CD4-positive, alpha-beta memory T cell (primary cell): ENCODE data around the gene PTHLH. TPM values are rescaled to one million over a fixed set of nuclear protein-coding genes. Genes with fewer than 3 reads are reported as not detected.
A peak's percentile ranks its signal among the peaks of the same experiment; 100 is the strongest.

ENCODE experiments used
- CTCF ChIA-PET: fragments of 350-600 bp; sonication (Branson Sonifier 250); formaldehyde crosslinking; loops from one replicate; lab custom pipeline; 2021; ENCODE audit warnings: inconsistent platforms; ENCODE audit not compliant: partially characterized antibody; lab: Charles Lee
- POLR2A ChIA-PET: fragments of 350-600 bp; sonication (Branson Sonifier 250); formaldehyde crosslinking; loops from one replicate; lab custom pipeline; 2021; ENCODE audit not compliant: partially characterized antibody; lab: Charles Lee
- DNase-seq, 5 donors: peaks; one replicate each; pipeline versions ENCODE4 v3.0.0 to v3.0.0-alpha.2; 2020 to 2022; ENCODE audit warnings: mixed read lengths in 1 of 5
- H3K27ac ChIP-seq: one replicate; pipeline ENCODE4 v1.7.0; 2013; ENCODE audit warnings: low read depth, low read length
- H3K27me3 ChIP-seq: 2 replicates; pipeline ENCODE4 v1.7.0; 2013; ENCODE audit warnings: mild to moderate bottlenecking, low read length, moderate library complexity; ENCODE audit not compliant: insufficient read depth
- H3K36me3 ChIP-seq: 2 replicates; pipeline ENCODE4 v1.7.0; 2013; ENCODE audit warnings: mild to moderate bottlenecking, low read length, moderate library complexity; ENCODE audit not compliant: insufficient read depth
- H3K4me1 ChIP-seq: 2 replicates; pipeline ENCODE4 v1.7.0; 2013; ENCODE audit warnings: mild to moderate bottlenecking, low read length, moderate library complexity; ENCODE audit not compliant: insufficient read depth
- H3K4me3 ChIP-seq, 2 donors: one replicate each; pipeline ENCODE4 v1.7.0; 2013; ENCODE audit warnings: low read length in 2 of 2, mild to moderate bottlenecking in 1 of 2
- H3K9me3 ChIP-seq, 2 donors: one replicate each; pipeline ENCODE4 v1.7.0; 2013; ENCODE audit warnings: low read length in 2 of 2, control low read depth in 1 of 2; ENCODE audit not compliant: control insufficient read depth in 1 of 2
- H3K27ac Mint-ChIP-seq, 7 donors: one replicate each; pipeline ENCODE4 v1.8.0; 2020 to 2021; ENCODE audit warnings: mixed read lengths in 7 of 7, mild to moderate bottlenecking in 6 of 7, inconsistent platforms in 3 of 7, moderate library complexity in 3 of 7
- H3K27me3 Mint-ChIP-seq, 2 donors: one replicate each; pipeline ENCODE4 v1.8.0; 2020 to 2021; ENCODE audit warnings: mixed read lengths in 2 of 2
- H3K36me3 Mint-ChIP-seq, 2 donors: one replicate each; pipeline ENCODE4 v1.8.0; 2020 to 2021; ENCODE audit warnings: mixed read lengths in 2 of 2, inconsistent platforms in 1 of 2, mild to moderate bottlenecking in 1 of 2
- H3K4me1 Mint-ChIP-seq, 4 donors: one replicate each; pipeline ENCODE4 v1.8.0; 2020 to 2021; ENCODE audit warnings: mixed read lengths in 4 of 4, mild to moderate bottlenecking in 1 of 4
- H3K4me3 Mint-ChIP-seq, 8 donors: one replicate each; pipeline ENCODE4 v1.8.0; 2020 to 2021; ENCODE audit warnings: mixed read lengths in 8 of 8, mild to moderate bottlenecking in 7 of 8, moderate library complexity in 6 of 8, inconsistent platforms in 3 of 8
- H3K9me3 Mint-ChIP-seq, 8 donors: one replicate each; pipeline ENCODE4 v1.8.0; 2020 to 2021; ENCODE audit warnings: mixed read lengths in 8 of 8, mild to moderate bottlenecking in 5 of 8, inconsistent platforms in 3 of 8, moderate library complexity in 1 of 8
- intact Hi-C: fragments of 100-400 bp; cut with micrococcal nuclease; formaldehyde crosslinking; loops from one replicate; pipeline ENCODE4 v1.15.1; 2023
- polyA plus RNA-seq, 2 donors: library from polyadenylated mRNA; unstranded; fragments of 300-500 nt; fragmentation: Illumina TruSeq; gene quantifications; one replicate each; pipeline ENCODE4 v1.2.3, GENCODE V29; 2021
- total RNA-seq, 2 experiments: library from RNA; stranded (reverse); gene quantifications; one replicate each; pipeline ENCODE4 v1.2.3, GENCODE V29; 2021

PTHLH gene
- total and polyA plus RNA-seq, 4 experiments from 2014 or later, result not detected

- Histone ChIP-seq H3K36me3 (no peaks in the 10 kb centered on the region), H3K4me3 (no peak overlapping the region), H3K27ac (no peak overlapping the region), H3K27me3 (no peaks in the 10 kb centered on the region), H3K9me3 (no peaks in the 10 kb centered on the region), H3K4me1 (no peaks in the 10 kb centered on the region)
- no peak for DNase-seq
- intact Hi-C loops, result no loop called here
- peaks cover 0 to 2% of the 10 kb centered on the region in 2 donors for H3K36me3 Mint-ChIP-seq
- POLR2A ChIA-PET, result no interaction called here
- H3K27ac Mint-ChIP-seq, result no peak overlapping the region
- peaks cover 4% of the 10 kb centered on the region in 2 donors for H3K27me3 Mint-ChIP-seq
- no peak overlapping the region for H3K4me3 Mint-ChIP-seq
- CTCF ChIA-PET, result no interaction called here
- H3K9me3 Mint-ChIP-seq, result peaks cover 0 to 8% (median under 1%) of the 10 kb centered on the region in 8 donors
- H3K4me1 Mint-ChIP-seq, result no peaks in the 10 kb centered on the region
These were observed 37.5 kb upstream of the PTHLH start for GRCh38 chr12:28010036-28010435.

GRCh38 chr12:27999970-28000369, 27.4 kb upstream of the PTHLH start:
- Histone ChIP-seq H3K27ac (no peak overlapping the region), H3K4me3 (no peak overlapping the region), H3K4me1 (no peaks in the 10 kb centered on the region), H3K36me3 (no peaks in the 10 kb centered on the region), H3K27me3 (no peaks in the 10 kb centered on the region), H3K9me3 (no peaks in the 10 kb centered on the region)
- Mint-ChIP-seq H3K4me1 (no peaks in the 10 kb centered on the region), H3K27me3 (no peaks in the 10 kb centered on the region), H3K36me3 (no peaks in the 10 kb centered on the region), H3K27ac (no peak overlapping the region), H3K4me3 (no peak overlapping the region), H3K9me3 (peaks cover 0 to 4% (median 0%) of the 10 kb centered on the region in 8 donors)
- no peak for DNase-seq
- ChIA-PET POLR2A (no interaction called here), CTCF (no interaction called here)
- intact Hi-C loops, result no loop called here

- Histone ChIP-seq H3K27me3 (no peaks in the 10 kb centered on the region), H3K4me3 (no peak overlapping the region), H3K27ac (no peak overlapping the region), H3K9me3 (no peaks in the 10 kb centered on the region), H3K36me3 (no peaks in the 10 kb centered on the region), H3K4me1 (no peaks in the 10 kb centered on the region)
- Mint-ChIP-seq H3K9me3 (peaks cover 0 to 4% (median 0%) of the 10 kb centered on the region in 8 donors), H3K27ac (no peak overlapping the region), H3K4me1 (no peaks in the 10 kb centered on the region), H3K4me3 (no peak overlapping the region), H3K36me3 (no peaks in the 10 kb centered on the region), H3K27me3 (no peaks in the 10 kb centered on the region)
- intact Hi-C loops, result no loop called here
- CTCF ChIA-PET, result no interaction called here
- POLR2A ChIA-PET, result no interaction called here
- no peak for DNase-seq
These were observed 27.0 kb upstream of the PTHLH start for GRCh38 chr12:27999521-27999920.

DNA sequence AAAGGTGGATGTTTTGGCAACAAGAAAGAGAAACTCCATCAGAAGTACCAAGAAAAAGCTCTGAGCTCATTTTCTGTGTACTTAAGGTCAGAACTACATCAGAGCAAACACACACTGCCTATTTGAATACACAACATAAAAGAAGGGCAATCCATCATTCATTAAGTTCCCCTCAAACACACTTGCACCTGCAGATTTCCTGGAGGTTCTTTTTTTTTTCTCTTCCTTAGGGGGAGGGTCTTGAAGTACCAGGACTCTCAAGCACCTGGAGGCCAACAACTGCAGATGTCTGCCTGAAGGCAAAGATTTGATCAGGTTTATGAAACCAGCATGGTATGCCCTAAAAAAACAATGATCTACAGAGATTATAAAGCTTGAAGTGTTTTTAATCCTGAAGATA, 26.1 kb upstream of the PTHLH start:
- no peaks in the 10 kb centered on the region for H3K27me3 Mint-ChIP-seq
- peaks cover 0 to 3% (median 0%) of the 10 kb centered on the region in 8 donors for H3K9me3 Mint-ChIP-seq
- ChIA-PET CTCF (no interaction called here), POLR2A (no interaction called here)
- Histone ChIP-seq H3K36me3 (no peaks in the 10 kb centered on the region), H3K4me1 (no peaks in the 10 kb centered on the region), H3K9me3 (no peaks in the 10 kb centered on the region), H3K4me3 (no peak overlapping the region), H3K27me3 (no peaks in the 10 kb centered on the region), H3K27ac (no peak overlapping the region)
- DNase-seq, result no peak
- no peak overlapping the region for H3K4me3 Mint-ChIP-seq
- intact Hi-C loops, result no loop called here
- H3K4me1 Mint-ChIP-seq, result no peaks in the 10 kb centered on the region
- no peaks in the 10 kb centered on the region for H3K36me3 Mint-ChIP-seq
- H3K27ac Mint-ChIP-seq, result no peak overlapping the region

DNA sequence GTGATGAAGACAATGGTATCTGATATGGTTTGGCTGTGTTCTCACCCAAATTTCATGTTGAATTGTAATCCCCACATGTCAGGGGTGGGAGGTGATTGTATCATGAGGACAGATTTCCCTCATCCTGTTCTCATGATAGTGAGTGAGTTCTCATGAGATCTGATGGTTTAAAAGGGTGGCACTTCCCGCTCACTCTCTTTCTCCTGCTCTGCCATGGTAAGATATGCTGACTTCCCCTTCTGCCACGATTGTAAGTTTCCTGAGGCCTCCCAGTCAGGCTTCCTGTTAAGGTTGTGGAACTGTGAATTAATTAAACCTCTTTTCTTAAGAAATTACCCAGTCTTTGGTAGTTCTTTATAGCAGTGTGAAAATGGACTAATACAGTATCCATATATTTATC, 25.6 kb upstream of the PTHLH start:
- no peaks in the 10 kb centered on the region for H3K27me3 ChIP-seq
- intact Hi-C loops, result no loop called here
- H3K27ac ChIP-seq, result no peak overlapping the region
- H3K4me3 ChIP-seq, result no peak overlapping the region
- H3K4me3 Mint-ChIP-seq, result no peak overlapping the region
- no peaks in the 10 kb centered on the region for H3K4me1 Mint-ChIP-seq
- no peaks in the 10 kb centered on the region for H3K9me3 ChIP-seq
- ChIA-PET POLR2A (no interaction called here), CTCF (no interaction called here)
- H3K36me3 Mint-ChIP-seq, result no peaks in the 10 kb centered on the region
- H3K4me1 ChIP-seq, result no peaks in the 10 kb centered on the region
- no peak for DNase-seq
- H3K36me3 ChIP-seq, result no peaks in the 10 kb centered on the region
- H3K9me3 Mint-ChIP-seq, result peaks cover 0 to 3% (median 0%) of the 10 kb centered on the region in 8 donors
- H3K27me3 Mint-ChIP-seq, result no peaks in the 10 kb centered on the region
- H3K27ac Mint-ChIP-seq, result no peak overlapping the region

DNA sequence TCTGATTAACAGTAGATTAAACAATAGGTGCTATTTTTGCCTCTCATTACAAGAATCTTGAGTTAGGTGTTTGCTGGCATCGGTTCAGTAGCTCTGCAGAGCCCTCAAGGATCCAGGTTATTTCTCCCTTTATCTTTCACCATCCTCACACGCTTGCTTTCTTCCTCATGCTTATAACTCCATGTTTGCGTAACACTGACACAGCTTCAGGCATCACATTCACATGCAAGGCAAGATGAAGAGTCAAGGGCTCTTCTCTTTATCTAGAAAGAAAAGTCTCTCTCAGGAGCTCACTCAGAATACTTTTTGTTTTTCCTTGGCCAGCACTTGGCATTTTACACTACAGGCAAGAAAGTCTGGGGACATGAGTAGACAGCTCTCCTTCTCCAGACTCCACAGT, 24.2 kb upstream of the PTHLH start:
- no peaks in the 10 kb centered on the region for H3K4me1 ChIP-seq
- DNase-seq, result no peak
- no peaks in the 10 kb centered on the region for H3K36me3 ChIP-seq
- Mint-ChIP-seq H3K4me1 (no peaks in the 10 kb centered on the region), H3K27me3 (no peaks in the 10 kb centered on the region), H3K36me3 (no peaks in the 10 kb centered on the region), H3K27ac (no peak overlapping the region), H3K9me3 (peaks cover 0 to 3% (median 0%) of the 10 kb centered on the region in 8 donors), H3K4me3 (no peak overlapping the region)
- ChIA-PET CTCF (interaction anchor here (0.6 kb wide), 1 partner anchor 9 kb away, joined by 4 read pairs; no protein-coding TSS in a partner anchor), POLR2A (no interaction called here)
- H3K4me3 ChIP-seq, result no peak overlapping the region
- intact Hi-C loops, result no loop called here
- no peak overlapping the region for H3K27ac ChIP-seq
- H3K9me3 ChIP-seq, result no peaks in the 10 kb centered on the region
- H3K27me3 ChIP-seq, result no peaks in the 10 kb centered on the region

- peak overlapping the region in 1 of 7 donors; percentile 2 for H3K27ac Mint-ChIP-seq
- CTCF ChIA-PET, result no interaction called here
These were observed 22.9 kb upstream of the PTHLH start for GRCh38 chr12:27995406-27995805.

More at GRCh38 chr12:27995406-27995805, 22.9 kb upstream of the PTHLH start:
- H3K4me1 ChIP-seq, result no peaks in the 10 kb centered on the region
- no peaks in the 10 kb centered on the region for H3K9me3 ChIP-seq
- intact Hi-C loops, result no loop called here
- POLR2A ChIA-PET, result no interaction called here
- no peaks in the 10 kb centered on the region for H3K4me1 Mint-ChIP-seq
- no peaks in the 10 kb centered on the region for H3K36me3 ChIP-seq
- no peaks in the 10 kb centered on the region for H3K36me3 Mint-ChIP-seq
- no peaks in the 10 kb centered on the region for H3K27me3 Mint-ChIP-seq
- H3K27ac ChIP-seq, result no peak overlapping the region
- H3K4me3 Mint-ChIP-seq, result no peak overlapping the region
- peaks cover 0 to 7% (median 0%) of the 10 kb centered on the region in 8 donors for H3K9me3 Mint-ChIP-seq
- H3K4me3 ChIP-seq, result no peak overlapping the region
- H3K27me3 ChIP-seq, result no peaks in the 10 kb centered on the region
- no peak for DNase-seq
